22Rv1 (cell line): ENCODE results near the gene OR13C5.

Experiments used
- CTCF ChIP-seq: fragments of 450-650 bp; IDR thresholded peaks from 2 replicates; pipeline ENCODE4 v1.5.1; 2017; ENCODE audit warnings: mild to moderate bottlenecking
- ZFX ChIP-seq: fragments of 450-650 bp; IDR thresholded peaks from 2 replicates; pipeline ENCODE4 v1.6.1; 2017; ENCODE audit warnings: antibody characterized with exemption, borderline replicate concordance

GRCh38 chr9:104564358-104564757, 34.9 kb downstream of the OR13C5 start:
- no peak for TF ChIP-seq CTCF
- TF ChIP-seq ZFX: no peak
